Neural crest cell (in vitro differentiated cells): ENCODE data around the gene SCG2. TPM values are rescaled to one million over a fixed set of nuclear protein-coding genes. Genes with fewer than 3 reads are reported as not detected.

Experiments used
- DNase-seq: peaks from one replicate; pipeline ENCODE4 v3.0.0; 2021; ENCODE audit warnings: low read depth, mixed read lengths, low spot score
- H3K27ac Mint-ChIP-seq: one replicate; pipeline ENCODE4 v1.8.0; 2021; ENCODE audit warnings: mild to moderate bottlenecking, mixed read lengths; ENCODE audit not compliant: unreplicated experiment
- H3K27me3 Mint-ChIP-seq: 2 replicates; pipeline ENCODE4 v1.8.0; 2021; ENCODE audit warnings: low read depth, mild to moderate bottlenecking, mixed read lengths
- H3K36me3 Mint-ChIP-seq: 2 replicates; pipeline ENCODE4 v1.8.0; 2021; ENCODE audit warnings: low read depth, mild to moderate bottlenecking, mixed read lengths
- H3K4me1 Mint-ChIP-seq: 2 replicates; pipeline ENCODE4 v1.8.0; 2021; ENCODE audit warnings: mixed read lengths
- H3K4me3 Mint-ChIP-seq: one replicate; pipeline ENCODE4 v1.8.0; 2021; ENCODE audit warnings: mild to moderate bottlenecking, mixed read lengths
- H3K9me3 Mint-ChIP-seq: 2 replicates; pipeline ENCODE4 v1.8.0; 2021; ENCODE audit warnings: mixed read lengths
- total RNA-seq: library from RNA; stranded (reverse); gene quantifications from 2 replicates; pipeline ENCODE4 v1.2.1, GENCODE V29; 2021
- TF ChIP-seq, protein P1 (sequence below): fragments of 200-600 bp; sonication (generic); conservative IDR thresholded peaks from 2 replicates; pipeline ENCODE4 v1.5.0; 2021; ENCODE audit warnings: antibody characterized with exemption, mild to moderate bottlenecking

The SCG2 gene
- total RNA-seq, 1 donor from 2014 or later: 8.8 TPM

- peaks cover 29% of the 10 kb centered on the region for H3K4me1 Mint-ChIP-seq
- peaks cover 5% of the 10 kb centered on the region for H3K36me3 Mint-ChIP-seq
- H3K9me3 Mint-ChIP-seq: no peaks in the 10 kb centered on the region
- H3K27me3 Mint-ChIP-seq: no peaks in the 10 kb centered on the region
- no peak overlapping the region for H3K27ac Mint-ChIP-seq
- no peak overlapping the region for H3K4me3 Mint-ChIP-seq
- TF ChIP-seq, protein P1, sequence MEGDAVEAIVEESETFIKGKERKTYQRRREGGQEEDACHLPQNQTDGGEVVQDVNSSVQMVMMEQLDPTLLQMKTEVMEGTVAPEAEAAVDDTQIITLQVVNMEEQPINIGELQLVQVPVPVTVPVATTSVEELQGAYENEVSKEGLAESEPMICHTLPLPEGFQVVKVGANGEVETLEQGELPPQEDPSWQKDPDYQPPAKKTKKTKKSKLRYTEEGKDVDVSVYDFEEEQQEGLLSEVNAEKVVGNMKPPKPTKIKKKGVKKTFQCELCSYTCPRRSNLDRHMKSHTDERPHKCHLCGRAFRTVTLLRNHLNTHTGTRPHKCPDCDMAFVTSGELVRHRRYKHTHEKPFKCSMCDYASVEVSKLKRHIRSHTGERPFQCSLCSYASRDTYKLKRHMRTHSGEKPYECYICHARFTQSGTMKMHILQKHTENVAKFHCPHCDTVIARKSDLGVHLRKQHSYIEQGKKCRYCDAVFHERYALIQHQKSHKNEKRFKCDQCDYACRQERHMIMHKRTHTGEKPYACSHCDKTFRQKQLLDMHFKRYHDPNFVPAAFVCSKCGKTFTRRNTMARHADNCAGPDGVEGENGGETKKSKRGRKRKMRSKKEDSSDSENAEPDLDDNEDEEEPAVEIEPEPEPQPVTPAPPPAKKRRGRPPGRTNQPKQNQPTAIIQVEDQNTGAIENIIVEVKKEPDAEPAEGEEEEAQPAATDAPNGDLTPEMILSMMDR: no peak
- DNase-seq: no peak
These were observed 8.9 kb upstream of the SCG2 start for GRCh38 chr2:223611061-223611460.

GRCh38 chr2:223607476-223607875 lies 5.3 kb upstream of the SCG2 start:
- Mint-ChIP-seq H3K4me3 (no peak overlapping the region), H3K27me3 (no peaks in the 10 kb centered on the region)

GRCh38 chr2:223606946-223607345 lies 4.8 kb upstream of the SCG2 start:
- TF ChIP-seq, protein P1: no peak
- Mint-ChIP-seq H3K36me3 (peaks cover 5% of the 10 kb centered on the region), H3K4me3 (no peak overlapping the region), H3K4me1 (peaks cover 7% of the 10 kb centered on the region), H3K27me3 (no peaks in the 10 kb centered on the region), H3K9me3 (no peaks in the 10 kb centered on the region), H3K27ac (no peak overlapping the region)
- no peak for DNase-seq

More at GRCh38 chr2:223607476-223607875, 5.3 kb upstream of the SCG2 start:
- H3K27ac Mint-ChIP-seq: no peak overlapping the region
- H3K9me3 Mint-ChIP-seq: no peaks in the 10 kb centered on the region
- peaks cover 3% of the 10 kb centered on the region for H3K4me1 Mint-ChIP-seq
- H3K36me3 Mint-ChIP-seq: peaks cover 5% of the 10 kb centered on the region
- TF ChIP-seq, protein P1: no peak
- DNase-seq: no peak

- no peak overlapping the region for H3K27ac Mint-ChIP-seq
- H3K27me3 Mint-ChIP-seq: no peaks in the 10 kb centered on the region
- TF ChIP-seq, protein P1: no peak
- no peaks in the 10 kb centered on the region for H3K9me3 Mint-ChIP-seq
- no peak for DNase-seq
- no peak overlapping the region for H3K4me3 Mint-ChIP-seq
- H3K4me1 Mint-ChIP-seq: peaks cover 10% of the 10 kb centered on the region
- no peaks in the 10 kb centered on the region for H3K36me3 Mint-ChIP-seq
These were observed 2.1 kb upstream of the SCG2 start for GRCh38 chr2:223604231-223604630.

GRCh38 chr2:223602972-223603371 lies 811 bp upstream of the SCG2 start:
- H3K36me3 Mint-ChIP-seq: peaks cover 7% of the 10 kb centered on the region
- TF ChIP-seq, protein P1: no peak
- H3K9me3 Mint-ChIP-seq: no peaks in the 10 kb centered on the region
- peaks cover 10% of the 10 kb centered on the region for H3K4me1 Mint-ChIP-seq
- no peaks in the 10 kb centered on the region for H3K27me3 Mint-ChIP-seq
- no peak for DNase-seq
- no peak overlapping the region for H3K27ac Mint-ChIP-seq
- no peak overlapping the region for H3K4me3 Mint-ChIP-seq

- Mint-ChIP-seq H3K9me3 (no peaks in the 10 kb centered on the region), H3K4me1 (peaks cover 10% of the 10 kb centered on the region), H3K27me3 (no peaks in the 10 kb centered on the region), H3K4me3 (no peak overlapping the region), H3K36me3 (peaks cover 11% of the 10 kb centered on the region), H3K27ac (no peak overlapping the region)
- TF ChIP-seq, protein P1: no peak
- DNase-seq: no peak
These were observed 1.1 kb downstream of the SCG2 start for GRCh38 chr2:223601018-223601417.
